Astrocyte of the spinal cord (primary cell): ENCODE measurements around the gene SPEM3.

Experiments
- DNase-seq: peaks from one replicate; pipeline ENCODE4 v3.0.0; 2011; ENCODE audit warnings: low read depth, low spot score
- H3K4me3 ChIP-seq: 2 replicates; pipeline ENCODE4 v1.5.1; 2011; ENCODE audit warnings: low read depth, mild to moderate bottlenecking, low read length, moderate library complexity
- in situ Hi-C: cut with HindIII; loops from 2 replicates; pipeline ENCODE4 v1.10.0; 2017; ENCODE audit warnings: low sequenced_read_pairs
- TF ChIP-seq, protein P1 (sequence below): IDR thresholded peaks from 2 replicates; pipeline ENCODE4 v1.5.1; 2012; ENCODE audit warnings: low read depth, mild to moderate bottlenecking, low read length, inconsistent platforms

The SPEM3 gene

DNA sequence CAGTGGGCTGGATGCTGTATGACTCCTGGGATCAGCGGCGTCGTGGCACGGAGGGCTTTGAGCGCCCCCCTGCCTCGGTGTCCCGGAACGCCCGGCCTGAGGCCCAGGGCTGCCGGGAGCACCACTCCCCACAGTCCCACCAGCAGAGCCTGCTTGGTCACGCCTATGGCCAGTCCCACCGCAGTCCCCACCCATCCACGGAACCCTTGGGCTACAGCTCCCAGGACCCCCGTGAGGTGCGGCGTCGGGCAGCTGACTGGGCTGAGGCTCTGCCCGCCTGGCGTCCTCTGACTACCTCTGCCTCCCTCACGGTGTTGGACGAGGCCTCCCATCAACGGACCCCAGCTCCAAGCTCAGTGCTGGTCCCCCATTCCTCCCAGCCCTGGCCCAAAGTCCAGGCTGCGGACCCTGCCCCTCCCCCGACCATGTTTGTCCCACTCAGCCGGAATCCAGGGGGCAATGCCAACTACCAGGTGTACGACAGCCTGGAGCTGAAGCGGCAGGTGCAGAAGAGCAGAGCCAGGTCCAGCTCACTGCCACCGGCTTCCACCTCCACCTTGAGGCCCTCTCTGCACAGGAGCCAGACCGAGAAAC lies 1.7 kb upstream of the SPEM3 start:
- no peak for DNase-seq
- in situ Hi-C loops, result no loop called here
- TF ChIP-seq, protein P1, sequence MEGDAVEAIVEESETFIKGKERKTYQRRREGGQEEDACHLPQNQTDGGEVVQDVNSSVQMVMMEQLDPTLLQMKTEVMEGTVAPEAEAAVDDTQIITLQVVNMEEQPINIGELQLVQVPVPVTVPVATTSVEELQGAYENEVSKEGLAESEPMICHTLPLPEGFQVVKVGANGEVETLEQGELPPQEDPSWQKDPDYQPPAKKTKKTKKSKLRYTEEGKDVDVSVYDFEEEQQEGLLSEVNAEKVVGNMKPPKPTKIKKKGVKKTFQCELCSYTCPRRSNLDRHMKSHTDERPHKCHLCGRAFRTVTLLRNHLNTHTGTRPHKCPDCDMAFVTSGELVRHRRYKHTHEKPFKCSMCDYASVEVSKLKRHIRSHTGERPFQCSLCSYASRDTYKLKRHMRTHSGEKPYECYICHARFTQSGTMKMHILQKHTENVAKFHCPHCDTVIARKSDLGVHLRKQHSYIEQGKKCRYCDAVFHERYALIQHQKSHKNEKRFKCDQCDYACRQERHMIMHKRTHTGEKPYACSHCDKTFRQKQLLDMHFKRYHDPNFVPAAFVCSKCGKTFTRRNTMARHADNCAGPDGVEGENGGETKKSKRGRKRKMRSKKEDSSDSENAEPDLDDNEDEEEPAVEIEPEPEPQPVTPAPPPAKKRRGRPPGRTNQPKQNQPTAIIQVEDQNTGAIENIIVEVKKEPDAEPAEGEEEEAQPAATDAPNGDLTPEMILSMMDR, result no peak
- H3K4me3 ChIP-seq, result no peak overlapping the region

DNA sequence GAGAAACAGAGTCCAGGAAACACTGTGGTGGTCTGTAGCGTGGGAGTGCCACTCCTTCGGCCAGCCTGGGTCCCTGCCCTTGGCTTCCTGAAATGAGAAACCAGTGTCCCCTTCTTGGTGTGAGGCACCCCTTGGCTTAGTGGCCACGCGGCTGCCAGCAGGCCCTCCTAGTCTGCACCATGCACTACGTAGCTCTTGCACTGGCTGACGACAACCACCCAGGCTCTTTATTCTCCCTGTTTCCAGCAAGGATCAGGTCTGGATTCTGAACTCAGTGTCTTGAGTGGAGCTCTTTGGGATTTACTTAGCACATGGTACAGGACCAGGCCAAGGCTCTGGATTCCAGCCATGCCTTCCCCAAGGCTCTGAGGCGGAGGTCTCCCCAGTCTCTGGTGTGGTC lies 1.1 kb upstream of the SPEM3 start:
- no peak for DNase-seq
- H3K4me3 ChIP-seq, result no peak overlapping the region
- in situ Hi-C loops, result no loop called here
- TF ChIP-seq, protein P1, result no peak

DNA sequence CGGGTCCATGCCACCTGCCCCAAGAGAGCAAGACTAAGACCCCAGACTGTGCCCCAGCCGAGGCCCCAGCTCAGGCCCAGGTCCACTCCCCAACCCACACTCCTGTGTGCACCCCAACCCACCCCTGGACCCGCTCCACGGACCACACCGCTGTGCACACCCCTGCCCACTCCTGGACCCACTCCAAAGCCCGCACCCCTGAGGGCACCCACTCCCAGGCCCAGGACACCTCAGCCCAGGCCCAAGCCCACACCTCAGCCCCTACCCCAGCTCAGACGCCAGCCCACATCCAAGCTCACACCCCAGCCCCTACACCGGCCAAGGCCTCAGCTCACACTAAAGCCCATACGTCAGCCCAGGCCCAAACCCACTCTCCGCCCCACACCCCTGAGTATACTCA lies 1.1 kb downstream of the SPEM3 start:
- H3K4me3 ChIP-seq, result no peak overlapping the region
- in situ Hi-C loops, result no loop called here
- no peak for DNase-seq
- TF ChIP-seq, protein P1, result no peak

DNA sequence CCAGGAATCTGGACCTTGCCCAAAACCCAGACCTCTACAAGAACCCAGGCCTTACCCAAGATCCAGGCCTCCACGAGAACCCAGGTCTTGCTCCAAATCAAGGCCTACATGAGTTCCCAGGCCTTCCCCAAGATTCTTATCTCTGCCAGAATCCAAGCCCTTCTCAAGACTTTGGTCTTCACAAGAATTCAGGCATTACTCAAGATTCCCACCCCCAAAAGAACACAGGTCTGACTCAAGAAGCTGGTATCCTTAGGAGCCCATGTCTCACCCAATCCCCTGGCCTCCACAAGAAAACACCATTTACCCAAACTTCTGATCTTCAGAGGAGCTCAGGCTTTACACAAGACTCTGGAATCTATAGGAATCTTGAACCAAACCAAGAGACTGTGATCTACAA lies 2.6 kb downstream of the SPEM3 start:
- no peak overlapping the region for H3K4me3 ChIP-seq
- no peak for DNase-seq
- in situ Hi-C loops, result no loop called here
- TF ChIP-seq, protein P1, result no peak

DNA sequence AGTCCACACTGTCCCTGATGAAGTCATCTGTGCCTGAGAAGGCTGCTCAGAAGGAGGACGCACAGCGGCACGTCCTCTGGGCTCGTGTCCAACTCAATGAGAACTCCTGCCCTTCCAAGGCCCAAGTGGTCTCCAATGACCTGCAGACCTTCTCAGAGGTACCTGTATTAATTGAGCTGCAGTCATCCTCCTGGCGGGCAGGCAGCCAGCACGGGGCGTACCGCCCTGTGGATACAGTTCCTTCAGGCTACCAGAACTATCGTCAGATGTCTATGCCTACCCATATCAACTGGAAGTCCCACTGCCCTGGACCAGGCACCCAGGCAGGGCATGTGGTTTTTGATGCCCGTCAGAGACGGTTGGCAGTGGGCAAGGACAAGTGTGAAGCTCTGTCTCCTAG lies 3.6 kb downstream of the SPEM3 start:
- no peak overlapping the region for H3K4me3 ChIP-seq
- TF ChIP-seq, protein P1, result no peak
- in situ Hi-C loops, result no loop called here
- DNase-seq, result no peak

DNA sequence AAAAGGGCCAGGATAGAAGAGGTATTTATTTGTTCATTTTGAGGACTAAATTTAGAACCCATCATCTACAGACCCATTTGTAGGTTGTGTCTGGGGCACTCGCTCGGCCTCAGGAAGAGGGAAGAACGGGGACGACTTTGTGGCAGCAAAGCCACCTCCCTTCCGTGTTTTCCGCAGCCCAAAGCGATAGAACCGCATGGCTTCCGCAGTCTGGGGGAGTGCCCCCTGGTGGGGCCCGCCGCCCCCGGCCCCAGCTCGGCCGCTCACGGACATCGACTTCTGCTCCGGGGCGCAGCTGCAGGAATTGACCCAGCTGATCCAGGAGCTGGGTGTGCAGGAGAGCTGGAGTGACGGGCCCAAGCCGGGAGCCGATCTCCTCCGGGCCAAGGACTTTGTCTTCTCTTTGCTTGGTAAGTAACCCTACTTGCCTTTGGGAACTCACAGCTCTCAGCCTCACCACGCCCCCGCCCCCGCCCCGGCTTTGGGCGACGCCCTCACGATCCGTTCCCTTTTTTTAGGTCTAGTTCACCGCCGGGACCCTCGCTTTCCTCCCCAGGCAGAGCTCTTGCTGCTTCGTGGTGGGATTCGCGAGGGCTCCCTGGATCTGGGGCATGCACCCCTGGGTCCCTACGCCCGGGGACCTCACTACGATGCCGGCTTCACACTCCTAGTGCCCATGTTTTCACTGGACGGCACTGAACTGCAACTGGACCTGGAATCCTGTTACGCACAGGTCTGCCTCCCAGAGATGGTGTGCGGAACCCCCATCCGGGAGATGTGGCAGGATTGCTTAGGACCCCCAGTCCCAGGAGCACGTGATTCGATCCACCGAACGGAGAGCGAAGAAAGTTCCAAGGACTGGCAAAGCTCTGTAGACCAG lies 7.3 kb downstream of the SPEM3 start:
- TF ChIP-seq, protein P1, result peak; percentile 23
- in situ Hi-C loops, result no loop called here
- peak overlapping the region; percentile 40 for H3K4me3 ChIP-seq
- DNase-seq, result no peak
